ENCODE measurements around the gene TSPAN10.

DNA sequence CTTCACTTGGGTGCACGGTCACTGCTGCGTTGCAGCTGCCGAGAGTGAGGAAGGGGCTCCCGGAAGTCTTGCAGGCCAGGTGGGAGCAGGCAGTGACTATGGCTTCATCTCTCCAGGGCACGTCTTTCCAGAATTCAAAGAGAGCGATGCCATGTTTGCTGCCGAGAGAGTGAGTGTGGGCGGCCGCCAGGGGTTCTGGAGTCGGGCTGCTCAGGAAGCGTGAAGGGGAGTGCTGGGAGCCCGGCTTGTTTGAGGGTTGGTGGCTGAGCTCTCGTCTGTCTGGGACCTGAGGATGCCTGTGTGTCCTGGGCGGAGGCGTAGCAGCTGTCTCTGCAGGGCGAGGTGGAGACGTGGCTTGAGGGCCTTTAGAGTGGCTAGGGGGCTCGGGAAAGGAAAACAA lies 53.1 kb downstream of the TSPAN10 start:
- TF ChIP-seq POLR2A (IDR thresholded peaks at IDR 0.05), result no peak
- TF ChIP-seq, protein P1, sequence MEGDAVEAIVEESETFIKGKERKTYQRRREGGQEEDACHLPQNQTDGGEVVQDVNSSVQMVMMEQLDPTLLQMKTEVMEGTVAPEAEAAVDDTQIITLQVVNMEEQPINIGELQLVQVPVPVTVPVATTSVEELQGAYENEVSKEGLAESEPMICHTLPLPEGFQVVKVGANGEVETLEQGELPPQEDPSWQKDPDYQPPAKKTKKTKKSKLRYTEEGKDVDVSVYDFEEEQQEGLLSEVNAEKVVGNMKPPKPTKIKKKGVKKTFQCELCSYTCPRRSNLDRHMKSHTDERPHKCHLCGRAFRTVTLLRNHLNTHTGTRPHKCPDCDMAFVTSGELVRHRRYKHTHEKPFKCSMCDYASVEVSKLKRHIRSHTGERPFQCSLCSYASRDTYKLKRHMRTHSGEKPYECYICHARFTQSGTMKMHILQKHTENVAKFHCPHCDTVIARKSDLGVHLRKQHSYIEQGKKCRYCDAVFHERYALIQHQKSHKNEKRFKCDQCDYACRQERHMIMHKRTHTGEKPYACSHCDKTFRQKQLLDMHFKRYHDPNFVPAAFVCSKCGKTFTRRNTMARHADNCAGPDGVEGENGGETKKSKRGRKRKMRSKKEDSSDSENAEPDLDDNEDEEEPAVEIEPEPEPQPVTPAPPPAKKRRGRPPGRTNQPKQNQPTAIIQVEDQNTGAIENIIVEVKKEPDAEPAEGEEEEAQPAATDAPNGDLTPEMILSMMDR (IDR thresholded peaks at IDR 0.05), result no peak
- TF ChIP-seq POLR2AphosphoS5 (IDR thresholded peaks at IDR 0.05; ENCODE audit: insufficient read depth in 1 of 2, low read depth in 1 of 2), result no peak
